Omental fat pad (tissue), 4 donors: Measurements from ENCODE around the gene RYR2. TPM values are rescaled to one million over a fixed set of nuclear protein-coding genes. Genes with fewer than 3 reads are reported as not detected.

ENCODE experiments used
- ATAC-seq: fragments of 150-250 bp; one replicate; pipeline ENCODE4 v1.9.1; 2016; ENCODE audit warnings: mild to moderate bottlenecking, moderate library complexity; ENCODE audit not compliant: low FRiP score
- DNase-seq: peaks from one replicate; pipeline ENCODE4 v3.0.0-alpha.2; 2019; ENCODE audit warnings: low spot score
- total RNA-seq, 4 donors: library from RNA; depleted of rRNA; stranded (reverse); fragments of >200 nt; gene quantifications; one replicate each; pipeline ENCODE4 v1.1.0, GENCODE V29; 2016
- TF ChIP-seq, protein P1 (sequence below), 3 donors: fragments of 450-650 bp; IDR thresholded peaks; one replicate each; pipeline ENCODE4 v1.5.1; 2016 to 2017; ENCODE audit warnings: antibody characterized with exemption in 3 of 3, mild to moderate bottlenecking in 3 of 3, moderate library complexity in 2 of 3

The RYR2 gene
- total RNA-seq, 4 donors from 2014 or later: 0.19 to 2.4 (median 1.2) TPM

DNA sequence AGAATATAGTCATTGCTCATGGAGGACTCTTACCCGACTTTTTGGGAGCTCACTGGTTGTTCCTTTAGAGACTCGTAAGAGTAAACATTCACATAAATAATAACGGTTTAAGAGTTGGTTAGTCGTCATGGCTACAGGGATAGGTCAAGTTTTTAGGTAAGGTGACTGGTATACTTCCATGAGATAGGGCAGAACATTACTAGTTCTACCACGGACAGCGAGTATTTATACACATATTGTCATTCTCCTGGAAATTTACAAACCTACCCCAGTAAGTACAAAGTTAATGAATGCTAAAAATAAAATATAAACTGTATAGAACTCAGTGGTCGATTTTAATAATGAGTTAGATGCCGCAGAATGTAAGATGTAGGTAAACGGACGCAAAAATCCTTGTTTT lies 1.2 kb upstream of the RYR2 start:
- no peak for DNase-seq
- TF ChIP-seq, protein P1, sequence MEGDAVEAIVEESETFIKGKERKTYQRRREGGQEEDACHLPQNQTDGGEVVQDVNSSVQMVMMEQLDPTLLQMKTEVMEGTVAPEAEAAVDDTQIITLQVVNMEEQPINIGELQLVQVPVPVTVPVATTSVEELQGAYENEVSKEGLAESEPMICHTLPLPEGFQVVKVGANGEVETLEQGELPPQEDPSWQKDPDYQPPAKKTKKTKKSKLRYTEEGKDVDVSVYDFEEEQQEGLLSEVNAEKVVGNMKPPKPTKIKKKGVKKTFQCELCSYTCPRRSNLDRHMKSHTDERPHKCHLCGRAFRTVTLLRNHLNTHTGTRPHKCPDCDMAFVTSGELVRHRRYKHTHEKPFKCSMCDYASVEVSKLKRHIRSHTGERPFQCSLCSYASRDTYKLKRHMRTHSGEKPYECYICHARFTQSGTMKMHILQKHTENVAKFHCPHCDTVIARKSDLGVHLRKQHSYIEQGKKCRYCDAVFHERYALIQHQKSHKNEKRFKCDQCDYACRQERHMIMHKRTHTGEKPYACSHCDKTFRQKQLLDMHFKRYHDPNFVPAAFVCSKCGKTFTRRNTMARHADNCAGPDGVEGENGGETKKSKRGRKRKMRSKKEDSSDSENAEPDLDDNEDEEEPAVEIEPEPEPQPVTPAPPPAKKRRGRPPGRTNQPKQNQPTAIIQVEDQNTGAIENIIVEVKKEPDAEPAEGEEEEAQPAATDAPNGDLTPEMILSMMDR (IDR thresholded peaks at IDR 0.05): no peak
- ATAC-seq: no peak

DNA sequence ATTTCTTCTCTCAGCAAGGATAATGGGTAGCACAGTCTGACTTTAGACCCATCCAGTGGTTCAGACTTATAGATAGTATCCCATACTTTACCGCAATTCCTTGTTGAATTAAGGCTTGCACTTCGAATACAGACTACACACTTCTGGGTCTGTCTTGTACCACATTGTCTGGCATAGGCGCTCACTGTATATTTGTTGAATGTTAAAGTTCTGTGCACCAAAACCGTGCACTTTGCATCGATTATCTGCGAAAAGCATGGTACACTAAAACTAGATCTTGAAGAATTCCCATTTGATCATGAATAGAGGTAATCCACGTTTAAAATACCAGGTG lies 556 bp upstream of the RYR2 start:
- TF ChIP-seq, protein P1 (IDR thresholded peaks at IDR 0.05): no peak
- DNase-seq: no peak
- no peak for ATAC-seq

DNA sequence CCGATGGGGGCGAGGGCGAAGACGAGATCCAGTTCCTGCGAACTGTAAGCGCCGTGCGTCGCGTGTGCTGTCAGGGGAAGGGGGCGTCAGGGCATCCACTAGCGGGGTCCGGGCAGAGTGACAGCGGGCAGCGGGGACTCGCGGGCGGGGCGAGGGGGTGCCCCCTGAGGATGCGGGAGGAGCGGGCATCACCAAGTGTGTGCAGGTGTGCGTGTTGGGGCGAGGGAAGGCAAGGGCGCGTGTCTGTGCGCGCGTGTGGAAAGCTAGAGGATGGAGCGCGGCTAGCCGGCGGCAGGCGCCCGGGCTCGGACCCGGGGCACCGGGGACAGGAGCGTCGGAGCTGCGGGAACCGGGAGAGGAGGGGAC lies 525 bp downstream of the RYR2 start:
- TF ChIP-seq, protein P1 (IDR thresholded peaks at IDR 0.05): no peak

DNA sequence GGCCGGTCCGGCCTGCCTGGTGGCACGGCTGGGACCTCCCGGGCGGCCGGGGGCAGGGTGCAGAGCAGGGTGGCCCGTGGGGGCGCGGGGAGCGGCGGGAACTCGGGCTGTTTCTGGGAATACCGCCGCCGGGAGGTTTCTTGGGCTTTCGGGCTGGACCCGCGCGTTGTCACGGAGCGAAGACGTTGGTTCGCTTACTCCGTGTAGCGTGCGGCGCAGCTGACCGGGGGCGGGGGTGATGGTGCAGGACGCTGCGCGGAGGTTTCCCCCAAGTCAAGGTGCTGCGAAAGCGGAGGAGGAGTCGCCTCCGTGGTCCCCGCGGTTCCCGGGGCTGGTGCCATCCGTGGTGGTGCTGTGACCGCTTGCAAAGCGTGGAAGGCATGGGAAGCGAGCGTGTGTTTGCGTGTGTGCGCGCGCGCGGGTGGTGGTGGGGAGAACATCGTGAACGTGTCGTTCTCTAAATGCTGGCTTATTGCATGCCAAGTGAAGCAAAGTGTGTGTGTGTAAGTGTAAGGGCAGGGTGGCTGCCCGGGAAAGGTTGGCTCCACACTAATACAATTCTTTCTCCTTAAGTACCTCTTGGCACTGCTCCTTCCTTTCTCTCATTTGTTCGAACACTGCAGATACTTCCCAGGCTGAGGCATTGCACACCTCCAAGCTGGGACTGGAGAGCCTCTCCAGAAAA lies 1.1 kb downstream of the RYR2 start:
- DNase-seq: no peak
- peak; percentile 45 for ATAC-seq
- TF ChIP-seq, protein P1 (IDR thresholded peaks at IDR 0.05): no peak

More for the DNA sequence above, 525 bp downstream of the RYR2 start:
- no peak for ATAC-seq
- no peak for DNase-seq

DNA sequence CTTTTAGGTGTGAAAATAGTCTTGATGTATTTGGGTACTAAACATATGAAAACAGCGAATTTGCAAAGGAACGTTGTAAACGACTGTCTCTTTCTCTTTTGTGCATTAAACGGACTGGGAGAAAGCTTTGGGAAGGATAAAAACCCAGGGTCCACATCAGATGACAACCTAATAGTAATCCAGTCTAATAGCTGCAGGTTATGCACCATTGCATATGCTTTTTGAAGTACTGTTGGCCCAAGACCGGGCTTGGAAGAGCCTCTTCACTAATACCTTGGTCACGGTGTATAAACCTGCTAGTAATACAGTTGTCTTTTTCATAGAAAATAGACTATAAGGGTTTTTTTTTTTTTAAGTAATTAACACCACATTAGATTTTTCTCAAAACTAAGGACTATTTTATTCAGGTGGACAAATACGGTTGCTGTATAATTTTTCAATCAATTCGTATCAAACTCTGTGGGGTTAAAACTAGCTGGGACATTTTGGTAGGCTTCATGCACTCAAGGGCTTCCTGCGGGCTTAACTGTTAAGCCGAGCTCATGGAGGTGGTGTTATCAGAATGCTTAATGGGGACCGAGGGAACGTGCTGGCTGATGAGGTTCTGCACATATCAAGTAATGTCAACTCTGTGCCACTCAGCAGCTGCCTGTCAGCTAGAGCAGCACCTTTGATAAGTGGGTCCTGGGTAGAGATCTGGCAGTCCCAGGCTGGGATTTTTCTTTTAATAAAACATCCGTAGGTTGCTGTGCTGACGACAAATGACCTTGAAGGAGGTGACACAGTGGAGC lies 2.1 kb downstream of the RYR2 start:
- TF ChIP-seq, protein P1 (IDR thresholded peaks at IDR 0.05): no peak
- ATAC-seq (no peak), DNase-seq (no peak)

DNA sequence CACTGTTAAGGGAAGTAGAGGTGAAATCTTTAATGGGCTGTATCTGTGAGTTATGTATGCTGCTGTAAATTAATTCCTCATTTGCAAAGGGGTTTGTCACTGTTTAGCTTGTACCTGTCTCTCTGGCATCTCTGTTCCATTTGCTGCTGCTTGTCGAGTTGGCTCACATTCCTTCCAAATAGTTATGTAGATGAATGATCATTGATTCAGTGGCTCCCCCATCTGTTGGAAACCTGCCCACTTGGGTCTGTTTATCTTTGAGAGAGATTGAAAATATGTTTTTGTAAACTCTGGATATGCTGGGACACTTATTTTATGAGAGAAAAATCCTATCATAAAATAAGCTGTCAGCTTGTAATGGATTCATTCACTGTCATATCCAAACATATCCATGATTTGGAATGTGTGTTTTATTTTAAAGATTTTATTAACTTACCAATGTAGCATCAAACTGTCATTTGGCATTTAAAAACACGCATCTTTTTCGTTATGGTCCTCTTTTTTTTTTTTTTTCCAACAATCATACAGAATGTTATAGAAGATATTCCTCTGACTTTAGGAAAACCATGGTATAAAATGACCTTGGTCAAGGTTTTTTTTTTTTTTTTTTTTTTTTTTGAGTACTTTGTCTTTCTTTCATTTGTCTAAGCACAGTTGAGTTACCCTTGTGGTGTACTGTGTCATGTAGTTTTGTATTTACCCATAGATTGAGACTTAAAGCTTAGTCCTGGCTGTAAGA lies 3.5 kb downstream of the RYR2 start:
- DNase-seq (no peak), ATAC-seq (no peak)
- TF ChIP-seq, protein P1 (IDR thresholded peaks at IDR 0.05): no peak
